Left cardiac atrium (tissue), 4 donors: Measurements from ENCODE around the gene CCNK. TPM values are rescaled to one million over a fixed set of nuclear protein-coding genes. Genes with fewer than 3 reads are reported as not detected.

ENCODE experiments used
- ATAC-seq, 2 donors: fragments of 200-7000 bp; cut with Tn5 transposase; one replicate each; pipeline ENCODE4 v1.9.1; 2020; ENCODE audit warnings: mild to moderate bottlenecking in 2 of 2, moderate library complexity in 2 of 2
- DNase-seq: peaks from one replicate; pipeline ENCODE4 v3.0.0-alpha.2; 2020
- intact Hi-C, 2 donors: fragments of 100-400 bp; cut with DNase I; formaldehyde crosslinking; loops; one replicate each; pipeline versions ENCODE4 v1.14.1 to v1.15.1; 2022 to 2023
- long read RNA-seq: library from polyadenylated mRNA; unstranded; transcript quantifications from one replicate; pipeline ENCODE4 v2.0.0, GENCODE V29; 2021
- total RNA-seq, 2 donors: library from RNA; stranded (reverse); fragmentation: NEBNext Ultra II Directional; extraction: Animal tissue kit (Norgen Biotek cat#: 25700); gene quantifications; one replicate each; pipeline ENCODE4 v1.2.1, GENCODE V29; 2021
- donor health status: DM: no; HTN: yes; CAD: no.
- donor health status: DM: no; HTN: yes; CAD: no; lungs with severe emphysema.
- donor health status: DM: yes; HTN: yes; CAD: no.
- donor health status: Dilated cardiomyopathy.

The CCNK gene
- total RNA-seq: 10 to 100 TPM; 31.4 to 38.6 TPM
- long read RNA-seq, partial matches to known transcripts: 0 of 1 reads
- long read RNA-seq, other reads (novel, unspliced or antisense): 1 of 1 reads

DNA sequence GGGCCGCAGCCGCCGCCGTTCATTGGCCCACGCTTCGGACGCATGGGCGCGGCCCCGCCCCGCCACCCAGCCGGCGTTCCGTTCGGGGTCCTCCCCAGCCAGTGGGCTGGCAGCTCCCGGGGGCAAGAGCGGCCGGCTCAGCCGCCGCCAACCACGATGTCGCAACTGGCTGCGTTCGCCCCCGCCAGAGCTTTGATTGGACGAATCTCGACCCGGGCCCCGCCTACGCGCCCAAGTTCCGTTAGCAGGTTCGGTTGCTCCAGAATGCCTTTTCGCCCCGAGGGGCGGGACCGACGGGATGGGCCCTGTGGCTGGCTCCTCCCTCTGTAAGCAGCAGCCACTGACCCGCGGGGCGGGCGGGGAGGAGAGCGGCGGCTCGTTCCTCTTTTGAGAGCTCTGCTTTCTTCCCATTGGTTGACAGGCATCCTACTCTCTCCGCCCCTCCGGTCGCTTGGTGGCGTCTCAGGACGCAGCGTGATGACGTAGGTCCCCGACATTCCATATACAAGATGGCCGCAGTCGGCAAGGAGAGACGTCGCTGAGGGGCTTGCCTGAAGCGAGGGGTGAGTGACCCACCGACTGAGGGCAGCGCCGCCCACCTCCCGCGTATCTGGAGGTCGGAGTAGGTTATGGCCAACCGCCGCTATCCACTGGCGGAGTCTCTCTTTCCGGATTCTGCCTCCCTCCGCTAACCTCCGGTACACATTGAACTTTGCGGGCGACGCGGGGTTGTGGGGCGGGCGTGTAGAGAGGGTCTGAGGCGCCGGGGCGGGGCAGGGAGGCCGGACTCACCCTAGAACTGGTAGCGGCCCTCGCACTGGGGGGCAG, at the start of gene CCNK:
TSS of gene CCNK (plus strand) at position 493 of the 828 bp plus-strand sequence. CDS start 11,269 bp downstream, outside the sequence.
- peak; percentile 94 to 97 for ATAC-seq
- DNase-seq: peak; percentile 100
- intact Hi-C loops: no loop called here

DNA sequence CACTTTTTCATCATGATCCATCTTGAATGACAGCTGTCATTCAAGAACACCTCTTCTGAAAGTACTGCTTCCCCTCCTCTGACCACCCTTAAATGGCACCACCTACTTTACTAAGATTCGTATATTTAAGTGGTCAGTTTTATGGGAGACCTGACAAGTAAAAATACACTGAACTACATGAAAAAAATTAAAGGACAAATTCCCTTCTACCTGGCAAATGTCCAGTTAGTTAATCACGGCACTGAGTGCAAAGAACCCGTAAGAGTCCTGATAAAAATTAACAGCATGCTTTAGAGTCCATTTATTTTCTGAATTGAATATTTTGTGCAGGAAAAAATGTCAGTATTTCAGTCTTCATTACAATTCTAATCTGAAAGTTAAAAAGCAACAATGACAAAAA, 49.2 kb upstream of the CCNK start:
- intact Hi-C loops: no loop called here
- no peak for ATAC-seq
- no peak for DNase-seq

DNA sequence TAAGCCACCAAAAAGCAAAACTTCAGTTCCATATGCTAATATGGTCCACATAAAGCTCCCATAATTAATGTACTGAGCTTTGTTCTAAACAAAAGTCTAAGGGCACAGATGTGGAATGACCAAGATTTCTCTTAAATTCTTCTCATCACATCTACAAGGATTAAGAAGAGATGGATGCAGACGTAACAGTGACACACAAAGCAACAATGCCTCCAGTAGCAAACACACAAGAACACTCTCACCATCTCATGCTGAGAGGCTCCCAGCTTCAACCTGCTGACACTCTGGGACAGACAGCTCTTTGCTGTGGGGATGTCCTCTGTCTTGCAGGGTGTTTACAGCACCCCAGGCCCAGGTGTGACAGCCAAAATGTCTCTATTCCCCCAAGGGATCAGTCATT, 48.7 kb upstream of the CCNK start:
- intact Hi-C loops: no loop called here
- DNase-seq (no peak), ATAC-seq (no peak)

DNA sequence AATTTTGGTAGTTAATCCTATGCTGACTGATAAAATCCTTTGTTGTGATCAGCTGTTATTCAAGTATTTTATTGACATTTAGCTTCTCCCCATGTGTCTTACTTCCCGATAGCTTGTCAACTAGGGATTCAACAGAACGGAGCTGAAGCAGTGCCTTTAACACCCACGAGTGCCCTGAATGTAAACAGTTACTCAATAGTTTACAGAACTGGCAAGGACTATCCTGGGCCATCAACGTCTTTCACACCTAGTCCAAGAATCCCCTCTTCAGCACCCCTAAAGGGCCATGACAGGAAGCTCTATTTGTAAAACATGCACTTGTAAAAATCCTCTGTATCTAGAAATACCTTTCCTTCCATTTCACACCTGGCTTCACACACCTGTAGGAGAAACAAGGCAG, 45.9 kb upstream of the CCNK start:
- DNase-seq: no peak
- ATAC-seq: no peak
- intact Hi-C loops: no loop called here

DNA sequence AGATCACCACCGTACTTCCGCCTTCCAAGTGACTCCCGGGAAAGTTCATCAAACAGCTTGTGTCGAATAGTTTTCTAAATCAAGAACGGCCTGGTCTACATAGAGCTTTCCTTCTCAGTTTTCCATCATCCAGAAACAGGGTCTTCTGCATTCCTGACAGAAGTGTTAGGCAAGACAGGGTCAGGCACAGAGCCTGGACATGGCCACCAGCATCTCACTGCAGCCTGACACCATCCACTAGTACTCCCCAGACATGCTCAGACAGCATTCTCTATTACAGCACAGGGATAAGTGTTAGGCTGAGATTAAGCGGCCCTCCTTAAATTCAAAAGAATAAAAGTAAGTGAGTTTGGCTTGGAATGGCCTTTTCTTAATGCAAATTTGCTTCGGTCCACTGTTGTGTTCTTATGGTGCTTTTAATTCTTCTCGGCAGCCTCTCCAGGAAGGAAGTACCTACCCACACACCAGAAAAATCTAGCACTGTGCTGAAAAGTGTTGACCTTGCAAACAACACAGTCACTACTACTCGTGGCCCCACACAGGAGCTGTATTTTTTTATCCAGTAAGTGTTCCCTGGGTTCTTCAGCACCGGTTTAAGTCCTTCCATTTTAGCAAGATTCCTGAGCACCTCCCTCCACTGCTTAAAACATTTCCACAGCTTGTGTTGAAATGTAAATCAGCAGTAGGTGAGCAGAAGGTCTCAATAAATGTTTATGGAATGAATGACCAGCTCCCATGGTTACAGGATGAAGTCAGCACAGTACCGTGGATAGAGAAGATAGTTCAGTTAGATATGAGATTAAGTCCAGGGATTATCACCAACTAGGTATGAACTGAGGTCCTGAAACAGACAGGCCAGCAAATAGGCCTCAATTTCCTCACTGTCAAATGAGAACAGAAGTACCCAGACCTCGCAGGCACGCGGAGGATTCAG, 44.7 kb upstream of the CCNK start:
- DNase-seq: no peak
- ATAC-seq: peak in 1 of 2 donors; percentile 69
- intact Hi-C loops: no loop called here

DNA sequence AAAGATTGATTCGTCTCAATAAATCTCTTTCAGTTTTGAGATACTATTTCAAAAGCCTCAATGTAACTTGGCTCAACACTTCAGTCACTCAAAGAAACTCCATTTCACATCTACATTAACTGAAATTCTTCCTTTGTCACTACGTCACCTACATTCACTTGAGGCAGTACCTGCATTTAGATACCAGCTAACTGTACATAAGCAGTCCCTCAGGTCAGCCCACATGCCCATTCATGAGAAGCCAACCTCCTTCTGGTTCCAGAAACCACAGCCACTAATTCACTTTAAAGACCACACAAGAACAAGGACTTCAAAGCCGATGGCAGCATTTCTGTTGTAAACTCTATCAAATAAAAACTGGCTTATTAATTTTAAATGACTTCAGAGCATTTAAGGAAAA, 43.5 kb upstream of the CCNK start:
- ATAC-seq (no peak), DNase-seq (no peak)
- intact Hi-C loops: no loop called here

DNA sequence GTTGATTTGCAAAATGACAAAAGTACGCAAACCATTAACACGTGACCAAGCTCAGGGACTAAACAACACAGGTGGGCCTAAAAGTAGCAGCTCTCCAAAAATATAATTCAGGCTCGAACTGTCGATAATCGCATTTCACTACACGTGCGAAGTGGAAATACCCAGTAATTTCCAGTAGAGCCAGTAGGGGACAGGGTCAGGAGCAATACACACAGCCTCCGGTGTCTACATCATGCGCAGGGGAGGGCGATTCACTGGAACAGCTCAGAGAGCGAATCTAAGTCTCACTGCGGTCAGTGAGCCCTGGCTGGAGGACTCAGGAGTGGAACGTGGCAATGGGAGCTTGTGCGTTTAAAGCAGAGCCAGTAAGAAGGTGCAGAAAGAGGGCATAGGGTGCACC, 40.9 kb upstream of the CCNK start:
- ATAC-seq (no peak), DNase-seq (no peak)
- intact Hi-C loops: no loop called here

DNA sequence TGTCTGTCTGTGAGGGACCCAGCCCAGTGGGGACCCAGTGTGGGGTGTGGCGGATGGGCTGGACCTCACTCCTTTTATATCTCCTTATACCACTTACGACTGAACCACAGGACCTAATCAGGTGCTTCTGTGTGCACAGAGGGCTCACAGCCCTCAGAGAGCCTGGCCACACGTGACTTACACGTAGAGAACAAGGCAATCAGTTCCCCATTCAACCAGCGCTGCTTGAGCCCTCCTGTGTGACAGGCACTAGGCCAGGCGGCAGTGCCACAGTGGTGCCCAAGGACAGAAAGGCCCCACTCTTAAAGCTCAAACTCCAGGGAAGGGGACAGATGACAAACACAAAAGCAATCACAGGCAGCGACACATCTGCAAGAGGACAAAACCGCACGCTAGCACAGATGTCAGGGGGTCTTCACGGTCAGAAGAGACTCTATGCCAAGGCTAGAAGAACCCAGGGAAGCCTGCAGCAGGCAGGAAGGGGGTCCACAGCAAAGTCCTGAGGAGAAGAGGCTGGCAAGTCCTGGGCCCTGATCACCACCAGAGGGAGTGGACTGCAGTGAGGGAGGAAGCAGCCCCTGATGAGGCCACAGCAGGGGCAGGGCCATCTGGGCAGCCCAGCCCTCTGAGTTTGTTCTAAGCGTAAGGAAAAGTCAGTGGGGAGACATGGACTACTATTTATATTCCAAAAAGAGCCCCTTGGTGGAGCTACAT, 39.9 kb upstream of the CCNK start:
- intact Hi-C loops: no loop called here
- DNase-seq (no peak), ATAC-seq (no peak)

DNA sequence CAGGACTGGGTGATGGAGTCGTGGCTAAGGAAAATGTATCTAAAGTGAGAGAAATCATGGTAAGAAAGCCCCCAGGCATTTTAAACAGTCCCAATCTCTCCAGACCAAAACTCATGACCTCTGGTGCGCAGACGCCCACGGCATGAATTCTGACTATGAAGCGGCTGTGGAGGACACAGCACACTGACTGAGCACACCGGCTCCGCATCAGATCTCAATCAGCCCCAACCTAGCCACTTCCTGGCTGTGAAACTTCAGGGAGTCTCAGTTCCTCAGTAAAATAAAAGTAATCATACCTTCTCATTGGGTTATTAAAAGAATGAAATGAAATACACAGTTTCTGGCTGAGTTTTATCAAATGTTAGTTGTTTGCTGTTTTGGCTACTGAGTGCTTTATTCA, 39.3 kb upstream of the CCNK start:
- DNase-seq: no peak
- no peak for ATAC-seq
- intact Hi-C loops: no loop called here

DNA sequence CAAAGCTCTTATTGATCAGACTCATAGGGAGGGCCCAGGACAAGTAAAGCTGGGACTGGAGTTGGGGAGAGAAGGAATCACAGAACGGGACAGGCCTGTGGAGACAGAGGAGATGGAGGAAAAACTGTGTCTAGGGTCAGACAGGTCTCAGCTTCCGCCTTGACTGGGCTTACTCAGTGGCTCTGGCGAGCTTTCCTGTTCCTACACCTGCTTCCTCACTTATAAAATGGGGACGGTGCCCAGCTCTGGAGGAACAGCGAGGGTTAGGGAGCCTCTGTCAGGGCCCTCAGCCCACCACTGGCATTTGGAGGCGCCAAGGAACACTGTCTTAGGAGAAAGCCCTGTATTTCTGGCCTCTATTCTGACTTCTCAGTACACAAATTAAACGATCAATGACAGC, 35.3 kb upstream of the CCNK start:
- no peak for ATAC-seq
- no peak for DNase-seq
- intact Hi-C loops: no loop called here

DNA sequence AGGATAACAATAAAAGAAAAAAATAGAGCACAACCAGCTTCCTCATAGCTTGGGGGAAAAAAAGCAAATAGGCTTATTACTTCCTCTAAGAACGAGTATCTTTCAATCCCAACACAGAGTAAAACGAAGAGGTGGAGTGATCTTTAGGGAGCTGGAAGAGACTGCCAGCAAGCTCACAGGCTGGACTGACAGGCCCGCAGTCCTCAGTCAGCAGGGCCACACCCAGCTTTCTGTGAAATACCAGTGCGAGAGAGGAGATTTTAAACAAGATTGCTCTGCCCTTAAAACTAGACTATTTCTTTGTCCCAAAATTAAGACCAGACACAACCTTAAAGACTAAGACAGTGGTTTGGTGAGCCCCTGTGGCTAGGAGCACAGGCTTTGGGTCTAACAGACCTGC, 33.5 kb upstream of the CCNK start:
- ATAC-seq: no peak
- DNase-seq: no peak
- intact Hi-C loops: no loop called here

DNA sequence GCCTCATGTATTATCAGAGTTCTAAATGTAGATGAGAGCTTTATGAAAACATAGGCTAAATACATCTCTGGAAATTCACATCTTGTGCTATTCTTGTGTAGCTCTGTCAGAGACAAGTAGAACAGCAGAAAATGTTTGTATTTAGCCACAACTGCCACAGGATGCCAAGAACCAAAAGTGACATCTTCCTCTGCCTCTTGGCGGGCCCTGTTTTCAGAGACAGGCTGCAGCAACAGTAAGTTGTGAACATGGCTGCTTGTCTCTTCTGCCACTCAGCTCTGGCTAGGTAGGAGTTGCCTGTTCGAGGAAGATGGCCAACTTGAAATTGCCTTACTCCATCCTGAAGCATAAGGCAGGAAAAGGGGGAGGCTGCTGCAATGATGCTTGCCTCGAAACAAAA, 30.9 kb upstream of the CCNK start:
- ATAC-seq (no peak), DNase-seq (no peak)
- intact Hi-C loops: no loop called here

DNA sequence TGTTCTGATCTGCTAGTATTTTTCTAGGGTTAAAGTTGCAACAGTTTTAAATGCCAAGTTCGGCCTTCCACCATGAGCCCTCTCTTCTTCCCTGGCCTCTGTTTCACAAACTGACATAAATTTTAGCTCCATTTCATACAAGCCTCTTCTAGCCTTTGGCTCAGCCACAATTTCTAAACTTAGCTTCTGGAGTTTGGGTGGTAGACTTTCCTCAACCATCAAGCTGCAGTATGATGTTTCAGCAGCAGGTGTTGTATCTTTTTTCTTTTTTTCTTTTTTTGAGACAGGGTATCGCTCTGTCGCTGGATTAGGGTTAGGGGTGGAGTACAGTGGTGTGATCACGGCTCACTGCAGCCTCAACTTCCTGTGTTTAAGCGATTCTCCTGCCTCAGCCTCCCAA, 30.0 kb upstream of the CCNK start:
- DNase-seq: no peak
- intact Hi-C loops: no loop called here
- no peak for ATAC-seq

DNA sequence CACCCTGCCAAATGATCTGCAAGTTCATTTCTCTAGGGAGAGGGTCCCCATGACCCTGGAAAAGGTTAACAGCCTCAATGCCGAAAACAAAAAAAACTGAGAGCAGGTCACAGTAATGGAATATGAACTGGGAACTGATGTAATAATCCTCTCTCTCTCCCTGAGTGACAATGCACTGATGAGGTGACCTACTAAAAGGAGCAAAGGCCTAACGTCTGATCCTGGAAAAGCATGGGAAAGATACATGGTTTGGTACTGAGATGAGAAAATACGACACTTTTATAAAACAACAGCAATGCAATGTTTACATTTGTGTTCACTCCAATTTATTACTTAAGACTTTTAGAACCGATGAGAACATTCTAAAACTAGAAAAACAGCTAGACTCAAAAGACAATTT, 28.2 kb upstream of the CCNK start:
- intact Hi-C loops: no loop called here
- ATAC-seq (no peak), DNase-seq (no peak)

DNA sequence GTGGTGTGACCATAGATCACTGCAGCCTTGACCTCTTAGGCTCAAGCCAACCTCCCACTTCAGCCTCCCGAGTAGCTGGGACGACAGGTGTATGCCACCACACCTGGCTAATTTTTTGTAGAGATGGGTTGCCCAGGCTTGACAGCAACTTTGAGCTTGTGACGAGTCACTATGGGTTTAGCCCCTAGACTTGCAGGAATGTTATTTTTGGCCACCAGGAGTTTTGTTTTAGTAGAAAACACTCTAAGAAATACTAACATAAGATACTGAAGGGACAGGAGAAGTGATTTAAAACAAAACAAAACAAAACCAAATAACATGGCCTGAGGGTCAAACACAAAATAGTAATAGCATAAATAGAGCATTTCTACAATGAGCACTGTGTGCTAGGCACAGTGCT, 27.0 kb upstream of the CCNK start:
- ATAC-seq (no peak), DNase-seq (no peak)
- intact Hi-C loops: no loop called here

DNA sequence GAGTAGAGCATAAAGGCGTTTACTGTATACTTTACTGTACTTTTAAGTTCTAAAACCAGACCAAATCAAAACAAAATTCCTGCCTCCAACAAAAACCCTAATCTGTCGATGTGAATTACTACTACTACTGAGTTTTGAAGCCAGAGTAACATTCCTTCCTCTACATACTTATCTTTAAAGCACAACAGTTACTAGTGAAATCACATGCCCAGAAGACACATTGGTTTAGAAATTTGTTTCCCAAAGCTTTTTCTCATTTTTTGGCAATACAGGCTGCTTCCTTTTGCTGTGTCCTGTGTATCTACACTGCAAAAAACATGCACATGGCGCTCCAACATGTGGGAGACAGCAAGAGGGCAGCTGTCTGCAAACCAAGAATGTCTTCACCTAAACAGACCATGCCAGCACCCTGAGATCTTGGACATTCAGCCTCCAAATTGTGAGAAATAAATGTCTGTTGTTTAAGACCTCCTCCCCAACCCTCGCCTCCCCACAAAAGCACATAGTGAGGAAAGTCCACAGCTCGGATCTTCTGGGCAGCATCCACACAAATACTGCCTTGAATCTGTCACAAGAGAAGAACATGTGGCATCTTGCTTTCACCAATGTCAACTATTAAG, 21.6 kb upstream of the CCNK start:
- intact Hi-C loops: no loop called here
- ATAC-seq: no peak
- no peak for DNase-seq

DNA sequence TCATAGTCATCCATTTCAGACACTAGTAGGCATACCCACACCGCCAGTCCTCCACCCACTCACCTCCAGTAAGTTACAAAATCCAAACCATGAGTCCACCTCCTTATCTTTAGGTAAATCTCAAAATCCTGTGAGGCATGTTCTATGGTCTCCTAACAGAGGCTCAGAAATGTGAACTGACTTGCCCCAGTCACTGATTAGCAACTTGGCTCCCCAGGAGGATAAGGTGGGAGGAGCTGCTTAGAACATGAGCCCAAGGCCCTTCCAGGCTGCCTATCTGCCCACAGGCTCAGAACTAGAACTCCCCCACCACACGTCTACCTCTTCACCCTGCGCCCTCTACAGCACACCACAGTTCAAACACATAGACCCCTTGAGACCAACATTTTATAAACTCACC, 20.4 kb upstream of the CCNK start:
- intact Hi-C loops: no loop called here
- ATAC-seq (no peak), DNase-seq (no peak)

DNA sequence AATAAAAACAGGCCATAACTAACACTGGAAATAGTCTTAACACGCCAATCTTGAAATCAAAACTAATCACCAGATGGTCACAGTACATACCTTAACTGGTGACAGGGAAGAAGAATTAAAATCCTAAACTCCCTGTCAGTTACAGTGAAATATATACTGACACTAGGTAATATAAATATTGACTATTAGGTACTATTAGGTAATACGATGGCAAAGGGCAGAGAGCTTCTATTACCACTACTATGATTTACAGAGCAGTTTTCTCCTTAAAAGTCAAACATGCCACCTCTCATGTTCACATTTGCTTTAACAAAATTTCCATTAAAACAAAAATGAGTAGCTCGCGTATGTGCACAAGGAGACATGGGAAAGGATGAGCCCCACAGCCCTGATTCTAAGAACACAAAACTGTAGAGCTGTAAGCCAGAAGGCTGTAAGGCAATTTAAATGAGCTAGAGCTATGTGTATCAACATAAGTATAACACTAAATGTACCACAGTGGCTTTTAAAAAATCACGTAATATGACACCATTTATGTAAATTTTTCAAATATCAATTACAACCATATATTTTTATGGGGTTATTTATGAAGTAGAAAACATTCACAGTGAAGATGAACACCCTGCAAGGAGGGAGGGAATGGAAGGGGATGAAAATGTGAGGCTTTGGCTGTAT, 19.7 kb upstream of the CCNK start:
- intact Hi-C loops: no loop called here
- ATAC-seq (no peak), DNase-seq (no peak)

DNA sequence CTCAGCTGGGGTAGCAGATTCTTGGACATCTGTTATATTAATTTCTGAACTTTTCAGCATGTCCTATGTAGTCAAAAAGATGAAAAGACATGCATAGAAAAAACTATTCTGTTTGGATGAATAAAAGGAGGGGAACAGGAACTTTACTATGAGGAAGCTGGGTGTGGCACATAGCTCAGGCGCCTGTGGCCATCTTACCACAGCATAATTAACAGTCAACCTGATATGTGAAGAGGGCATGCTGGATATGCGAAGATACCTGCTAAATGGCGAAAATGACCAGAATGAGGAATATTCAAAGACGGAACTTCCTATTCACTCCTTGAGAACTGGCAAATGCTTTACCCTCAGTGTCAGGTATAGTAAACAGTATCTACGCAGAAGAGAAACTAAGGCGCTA, 19.0 kb upstream of the CCNK start:
- no peak for DNase-seq
- ATAC-seq: no peak
- intact Hi-C loops: no loop called here
